T-helper 1 cell treated with Interleukin-12 subunit alpha and Interleukin-12 subunit beta and Interleukin-4 antibody, amounts not matched to agents 30 ng/mL and 1 ng/mL, for 36 hours (primary cell): Measurements from ENCODE around the gene KIF3A. TPM values are rescaled to one million over a fixed set of nuclear protein-coding genes. Genes with fewer than 3 reads are reported as not detected.

Source experiments
- intact Hi-C: fragments of 100-400 bp; cut with micrococcal nuclease; formaldehyde crosslinking; loops from one replicate; pipeline ENCODE4 v1.15.1; 2024
- total RNA-seq: library from RNA; stranded (reverse); gene quantifications from 2 replicates; pipeline ENCODE4 v1.2.3, GENCODE V29; 2022

The KIF3A gene
- total RNA-seq, 1 donor from 2014 or later = 41.2 TPM

GRCh38 chr5:132679717-132680380 is 57.5 kb downstream of the KIF3A start:
- intact Hi-C loops = no loop called here

- intact Hi-C loops = no loop called here
Measured at GRCh38 chr5:132679166-132679565, 58.2 kb downstream of the KIF3A start.

- intact Hi-C loops = no loop called here
Measured at GRCh38 chr5:132678735-132679134, 58.6 kb downstream of the KIF3A start.

GRCh38 chr5:132677682-132678400 is 59.5 kb downstream of the KIF3A start:
- intact Hi-C loops = no loop called here

- intact Hi-C loops = no loop called here
Measured at GRCh38 chr5:132677191-132677590, 60.2 kb downstream of the KIF3A start.

- intact Hi-C loops = no loop called here
Measured at GRCh38 chr5:132675936-132676689, 61.2 kb downstream of the KIF3A start.

- intact Hi-C loops = no loop called here
Measured at GRCh38 chr5:132674671-132675506, 62.5 kb downstream of the KIF3A start.

- intact Hi-C loops = no loop called here
Measured at GRCh38 chr5:132673939-132674630, 63.3 kb downstream of the KIF3A start, which contains the start of gene IL4. Gene IL4 (plus strand): TSS chr5:132673989. CDS start chr5:132674051, 62 bp downstream.

GRCh38 chr5:132673488-132673887 is 63.9 kb downstream of the KIF3A start:
- intact Hi-C loops = no loop called here

GRCh38 chr5:132671000-132671399 is 66.3 kb downstream of the KIF3A start:
- intact Hi-C loops = no loop called here

GRCh38 chr5:132669966-132670882 is 67.1 kb downstream of the KIF3A start:
- intact Hi-C loops = no loop called here

- intact Hi-C loops = no loop called here
Measured at GRCh38 chr5:132669455-132669820, 67.9 kb downstream of the KIF3A start.

GRCh38 chr5:132668706-132669454 is 68.5 kb downstream of the KIF3A start:
- intact Hi-C loops = no loop called here

GRCh38 chr5:132667761-132668705 is 69.3 kb downstream of the KIF3A start:
- intact Hi-C loops = no loop called here

- intact Hi-C loops = no loop called here
Measured at GRCh38 chr5:132667309-132667708, 70.0 kb downstream of the KIF3A start.

GRCh38 chr5:132666310-132667123 is 70.8 kb downstream of the KIF3A start:
- intact Hi-C loops = no loop called here

- intact Hi-C loops = no loop called here
Measured at GRCh38 chr5:132665574-132666080, 71.7 kb downstream of the KIF3A start.
